Left colon (tissue), 2 donors: ENCODE data around the gene IFI27L2. TPM values are rescaled to one million over a fixed set of nuclear protein-coding genes. Genes with fewer than 3 reads are reported as not detected.

ENCODE experiments used
- ATAC-seq: fragments of 200-7000 bp; cut with Tn5 transposase; one replicate; pipeline ENCODE4 v1.9.1; 2020; ENCODE audit warnings: mild to moderate bottlenecking, moderate library complexity
- DNase-seq, 2 donors: peaks; one replicate each; pipeline ENCODE4 v3.0.0-alpha.2; 2020
- intact Hi-C, 2 donors: fragments of 100-400 bp; cut with DNase I in 1 of 2; cut with micrococcal nuclease in 1 of 2; formaldehyde crosslinking; loops; one replicate each; pipeline versions ENCODE4 v1.11.2 to v1.14.0; 2022; cut with DNase I, micrococcal nuclease
- total RNA-seq, 2 donors: library from RNA; stranded (reverse); fragmentation: NEBNext Ultra II Directional; extraction: Animal tissue kit (Norgen Biotek cat#: 25700); gene quantifications; one replicate each; pipeline ENCODE4 v1.2.1, GENCODE V29; 2021
- donor health status: DM: no; HTN: no; CAD: no.
- donor health status: DM: yes; HTN: yes; CAD: no.

The IFI27L2 gene
- total RNA-seq, 2 donors from 2014 or later: 32.3 to 39.3 TPM

DNA sequence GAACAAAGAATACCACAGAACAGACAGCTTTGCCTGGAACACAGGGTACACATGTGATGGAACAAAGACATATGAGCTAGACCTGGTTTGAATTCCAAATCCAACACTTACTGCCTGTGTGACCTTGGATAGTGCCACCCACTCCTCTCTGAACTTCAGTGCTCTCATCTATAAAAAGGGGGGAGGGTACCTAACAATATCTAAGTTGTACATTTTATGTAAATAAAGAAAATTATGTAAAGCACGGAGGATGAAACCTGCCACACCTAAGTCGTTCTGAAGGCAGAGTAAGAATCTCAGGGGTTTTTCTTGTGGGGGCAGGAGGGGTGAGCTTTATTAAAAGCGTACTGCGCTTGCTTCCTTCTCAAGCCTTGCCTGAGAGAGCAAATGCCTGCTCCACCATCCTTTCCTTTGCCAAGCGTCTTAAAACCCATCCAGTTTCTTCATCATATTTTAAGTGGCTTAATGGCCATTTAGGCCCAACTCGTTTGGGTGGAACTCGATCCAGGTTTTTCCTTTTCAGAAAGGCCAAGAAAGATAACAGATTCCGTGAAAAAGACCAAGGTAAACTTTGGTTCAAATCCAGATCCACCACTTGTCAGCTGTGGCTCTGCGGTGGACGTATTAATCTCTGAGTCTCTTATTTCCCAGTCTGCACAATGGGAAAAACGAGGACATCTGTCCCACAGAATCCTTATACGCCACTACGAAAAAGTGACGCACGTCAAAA is 49.3 kb downstream of the IFI27L2 start:
- no peak for ATAC-seq
- DNase-seq: no peak
- intact Hi-C loops: no loop called here

DNA sequence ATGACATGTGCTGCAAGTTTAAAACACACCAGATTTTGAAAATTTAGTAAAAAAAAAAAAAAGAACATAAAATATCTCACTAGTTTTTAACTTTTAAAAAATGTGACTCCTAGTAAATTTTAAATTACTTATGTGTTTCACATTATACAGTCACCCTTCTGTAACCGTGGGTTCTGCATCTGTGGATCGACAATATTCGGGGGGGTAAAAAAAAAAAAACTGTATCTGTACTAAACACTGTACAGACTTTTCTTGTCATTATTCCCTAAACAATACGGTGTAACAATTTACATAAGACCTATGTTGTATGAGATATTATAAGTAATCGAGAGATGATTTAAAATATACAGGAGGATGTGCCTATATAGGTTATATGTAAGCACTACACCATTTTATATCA is 51.6 kb downstream of the IFI27L2 start:
- intact Hi-C loops: no loop called here
- DNase-seq (no peak), ATAC-seq (no peak)

Other genes with a start within 250 kb of the IFI27L2 start
- gene FAM181A, start 202.3 kb downstream of the IFI27L2 start, total RNA-seq: not detected
- 10 to 100 TPM in 1 of 2 donors, 1 to 10 TPM in 1; 1.5 to 13.7 TPM for gene ASB2, start 153.0 kb downstream of the IFI27L2 start, total RNA-seq
- gene CCDC197, start 132.3 kb downstream of the IFI27L2 start, total RNA-seq: not detected
- 1 to 10 TPM; 2.0 to 4.7 TPM for gene OTUB2, start 103.3 kb downstream of the IFI27L2 start, total RNA-seq
- 100 to 1,000 TPM; 102 to 106 TPM for gene DDX24, start 48.4 kb downstream of the IFI27L2 start, total RNA-seq
- 10 to 100 TPM; 33.9 to 40.5 TPM for gene IFI27L1, start 48.3 kb downstream of the IFI27L2 start, total RNA-seq
- 1,000 to 10,000 TPM in 1 of 2 donors, 100 to 1,000 TPM in 1; 498 to 1,280 TPM for gene IFI27, start 18.9 kb downstream of the IFI27L2 start, total RNA-seq
- under 1 TPM in 1 of 2 donors, not detected in 1; 0.28 TPM for gene PPP4R4, start 44.7 kb upstream of the IFI27L2 start, total RNA-seq
- gene SERPINA10, start 163.7 kb upstream of the IFI27L2 start, total RNA-seq: under 1 TPM; 0.18 to 0.31 TPM
- 1 to 10 TPM; 1.6 to 1.7 TPM for gene SERPINA6, start 193.7 kb upstream of the IFI27L2 start, total RNA-seq
- gene SERPINA2, start 237.1 kb upstream of the IFI27L2 start, total RNA-seq: not detected